ENCODE measurements around the gene DKK1.

DNA sequence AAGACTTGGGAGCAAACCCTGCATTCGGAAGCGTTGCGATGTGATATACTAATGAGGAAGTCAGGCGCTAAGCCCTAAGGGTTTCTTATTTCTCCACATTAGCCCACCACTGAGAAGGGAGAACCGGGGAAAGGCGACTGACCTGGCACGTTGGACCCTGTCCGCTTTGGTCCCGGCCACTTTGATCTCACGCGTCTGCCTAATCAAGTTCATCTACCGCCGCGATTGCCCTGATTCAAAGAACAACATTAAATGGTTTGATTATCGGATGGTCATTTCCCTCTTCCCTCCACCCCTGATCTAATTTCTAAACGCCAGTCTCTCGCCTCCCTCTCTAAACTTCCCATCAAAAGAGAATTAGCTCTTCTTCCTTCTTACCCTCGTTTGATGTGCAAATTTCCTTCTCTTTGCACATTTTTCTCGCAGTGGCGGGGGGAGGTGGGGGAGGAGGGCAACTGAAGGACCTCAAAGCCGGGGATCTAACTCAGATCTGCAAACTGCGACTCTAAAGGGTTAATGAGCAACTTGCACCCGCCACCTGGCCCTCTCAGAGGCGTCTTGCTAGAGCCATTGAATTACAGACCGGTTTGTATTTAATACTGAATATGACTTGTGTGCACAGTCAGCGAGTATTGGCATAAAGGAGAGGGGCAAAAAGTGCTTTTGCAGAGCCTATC lies 687 bp upstream of the DKK1 start:
- no peak for TF ChIP-seq POLR2A (IDR thresholded peaks at IDR 0.05)
- TF ChIP-seq, protein P1, sequence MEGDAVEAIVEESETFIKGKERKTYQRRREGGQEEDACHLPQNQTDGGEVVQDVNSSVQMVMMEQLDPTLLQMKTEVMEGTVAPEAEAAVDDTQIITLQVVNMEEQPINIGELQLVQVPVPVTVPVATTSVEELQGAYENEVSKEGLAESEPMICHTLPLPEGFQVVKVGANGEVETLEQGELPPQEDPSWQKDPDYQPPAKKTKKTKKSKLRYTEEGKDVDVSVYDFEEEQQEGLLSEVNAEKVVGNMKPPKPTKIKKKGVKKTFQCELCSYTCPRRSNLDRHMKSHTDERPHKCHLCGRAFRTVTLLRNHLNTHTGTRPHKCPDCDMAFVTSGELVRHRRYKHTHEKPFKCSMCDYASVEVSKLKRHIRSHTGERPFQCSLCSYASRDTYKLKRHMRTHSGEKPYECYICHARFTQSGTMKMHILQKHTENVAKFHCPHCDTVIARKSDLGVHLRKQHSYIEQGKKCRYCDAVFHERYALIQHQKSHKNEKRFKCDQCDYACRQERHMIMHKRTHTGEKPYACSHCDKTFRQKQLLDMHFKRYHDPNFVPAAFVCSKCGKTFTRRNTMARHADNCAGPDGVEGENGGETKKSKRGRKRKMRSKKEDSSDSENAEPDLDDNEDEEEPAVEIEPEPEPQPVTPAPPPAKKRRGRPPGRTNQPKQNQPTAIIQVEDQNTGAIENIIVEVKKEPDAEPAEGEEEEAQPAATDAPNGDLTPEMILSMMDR (IDR thresholded peaks at IDR 0.05): no peak
